ENCODE results near the gene APCDD1L.

DNA sequence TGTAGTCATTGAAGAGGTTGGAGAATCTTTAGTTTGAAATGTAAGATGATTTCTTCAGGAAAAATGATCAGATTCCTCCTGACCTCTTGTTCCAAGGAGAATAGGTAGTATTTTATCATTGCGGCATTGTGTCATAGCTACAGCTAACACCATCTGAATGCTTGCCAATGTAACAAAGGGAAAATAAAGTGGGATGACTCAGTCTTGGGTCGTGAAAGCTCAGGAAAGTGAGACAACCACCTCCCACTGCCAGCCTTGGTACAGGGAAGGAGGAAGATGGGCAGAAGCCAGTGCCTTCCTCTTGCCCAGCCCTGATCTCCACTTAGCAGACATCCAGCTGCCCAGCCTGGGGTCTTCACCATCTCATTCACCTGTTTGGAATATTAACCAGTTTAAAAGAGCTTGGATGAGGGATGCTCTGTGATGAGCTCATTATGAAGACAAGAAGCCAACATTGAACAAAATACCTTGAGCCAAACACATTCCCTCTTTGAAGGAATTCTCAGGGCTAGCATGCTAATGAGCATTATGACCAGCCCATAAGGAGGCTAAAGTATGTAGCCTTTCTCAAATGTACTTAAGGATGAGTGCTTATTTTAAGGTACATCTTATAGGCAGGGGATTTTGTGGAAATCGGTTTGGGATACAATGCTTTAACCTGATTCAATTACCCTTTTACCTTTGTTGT, 40.0 kb upstream of the APCDD1L start:
- TF ChIP-seq, protein P1, sequence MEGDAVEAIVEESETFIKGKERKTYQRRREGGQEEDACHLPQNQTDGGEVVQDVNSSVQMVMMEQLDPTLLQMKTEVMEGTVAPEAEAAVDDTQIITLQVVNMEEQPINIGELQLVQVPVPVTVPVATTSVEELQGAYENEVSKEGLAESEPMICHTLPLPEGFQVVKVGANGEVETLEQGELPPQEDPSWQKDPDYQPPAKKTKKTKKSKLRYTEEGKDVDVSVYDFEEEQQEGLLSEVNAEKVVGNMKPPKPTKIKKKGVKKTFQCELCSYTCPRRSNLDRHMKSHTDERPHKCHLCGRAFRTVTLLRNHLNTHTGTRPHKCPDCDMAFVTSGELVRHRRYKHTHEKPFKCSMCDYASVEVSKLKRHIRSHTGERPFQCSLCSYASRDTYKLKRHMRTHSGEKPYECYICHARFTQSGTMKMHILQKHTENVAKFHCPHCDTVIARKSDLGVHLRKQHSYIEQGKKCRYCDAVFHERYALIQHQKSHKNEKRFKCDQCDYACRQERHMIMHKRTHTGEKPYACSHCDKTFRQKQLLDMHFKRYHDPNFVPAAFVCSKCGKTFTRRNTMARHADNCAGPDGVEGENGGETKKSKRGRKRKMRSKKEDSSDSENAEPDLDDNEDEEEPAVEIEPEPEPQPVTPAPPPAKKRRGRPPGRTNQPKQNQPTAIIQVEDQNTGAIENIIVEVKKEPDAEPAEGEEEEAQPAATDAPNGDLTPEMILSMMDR (IDR thresholded peaks at IDR 0.05; ENCODE audit: insufficient read depth, low read length) = no peak
- no peak for TF ChIP-seq POLR2AphosphoS5 (IDR thresholded peaks at IDR 0.05; ENCODE audit: low read depth)
- TF ChIP-seq, protein P2, sequence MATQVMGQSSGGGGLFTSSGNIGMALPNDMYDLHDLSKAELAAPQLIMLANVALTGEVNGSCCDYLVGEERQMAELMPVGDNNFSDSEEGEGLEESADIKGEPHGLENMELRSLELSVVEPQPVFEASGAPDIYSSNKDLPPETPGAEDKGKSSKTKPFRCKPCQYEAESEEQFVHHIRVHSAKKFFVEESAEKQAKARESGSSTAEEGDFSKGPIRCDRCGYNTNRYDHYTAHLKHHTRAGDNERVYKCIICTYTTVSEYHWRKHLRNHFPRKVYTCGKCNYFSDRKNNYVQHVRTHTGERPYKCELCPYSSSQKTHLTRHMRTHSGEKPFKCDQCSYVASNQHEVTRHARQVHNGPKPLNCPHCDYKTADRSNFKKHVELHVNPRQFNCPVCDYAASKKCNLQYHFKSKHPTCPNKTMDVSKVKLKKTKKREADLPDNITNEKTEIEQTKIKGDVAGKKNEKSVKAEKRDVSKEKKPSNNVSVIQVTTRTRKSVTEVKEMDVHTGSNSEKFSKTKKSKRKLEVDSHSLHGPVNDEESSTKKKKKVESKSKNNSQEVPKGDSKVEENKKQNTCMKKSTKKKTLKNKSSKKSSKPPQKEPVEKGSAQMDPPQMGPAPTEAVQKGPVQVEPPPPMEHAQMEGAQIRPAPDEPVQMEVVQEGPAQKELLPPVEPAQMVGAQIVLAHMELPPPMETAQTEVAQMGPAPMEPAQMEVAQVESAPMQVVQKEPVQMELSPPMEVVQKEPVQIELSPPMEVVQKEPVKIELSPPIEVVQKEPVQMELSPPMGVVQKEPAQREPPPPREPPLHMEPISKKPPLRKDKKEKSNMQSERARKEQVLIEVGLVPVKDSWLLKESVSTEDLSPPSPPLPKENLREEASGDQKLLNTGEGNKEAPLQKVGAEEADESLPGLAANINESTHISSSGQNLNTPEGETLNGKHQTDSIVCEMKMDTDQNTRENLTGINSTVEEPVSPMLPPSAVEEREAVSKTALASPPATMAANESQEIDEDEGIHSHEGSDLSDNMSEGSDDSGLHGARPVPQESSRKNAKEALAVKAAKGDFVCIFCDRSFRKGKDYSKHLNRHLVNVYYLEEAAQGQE (IDR thresholded peaks at IDR 0.05; ENCODE audit: insufficient replicate concordance, low read depth) = no peak

All from HL-60 (cell line).